Measurements from ENCODE around the gene ZNF710.

ZNF710 gene

GRCh38 chr15:90037511-90037860 lies 36.4 kb downstream of the ZNF710 start:
- Histone ChIP-seq H3K4me1 (ENCODE audit: insufficient read depth, low read length) (peaks cover 26% of the 10 kb centered on the region), H3K4me3 (ENCODE audit: low read depth in 1 of 2, low read length in 2 of 2) (no peak overlapping the region), H3K36me3 (ENCODE audit: insufficient read depth, low read length) (no peaks in the 10 kb centered on the region), H2AFZ (ENCODE audit: low read depth, low read length) (no peak overlapping the region), H3K27ac (ENCODE audit: low read length) (no peak overlapping the region), H3K9ac (ENCODE audit: low read depth, low read length) (no peak overlapping the region), H3K4me2 (ENCODE audit: insufficient read depth, low read length) (no peak overlapping the region), H3K79me2 (ENCODE audit: insufficient read depth, low read length) (peaks cover 36% of the 10 kb centered on the region), H3K27me3 (ENCODE audit: insufficient read depth, low read length, poor library complexity) (no peaks in the 10 kb centered on the region), H3K9me3 (ENCODE audit: insufficient read depth, low read length, severe bottlenecking) (no peaks in the 10 kb centered on the region), H4K20me1 (ENCODE audit: insufficient read depth, low read length) (peaks cover 27% of the 10 kb centered on the region)
- TF ChIP-seq EZH2 (IDR thresholded peaks at IDR 0.05; ENCODE audit: borderline replicate concordance, low read depth, low read length, severe bottlenecking) (no peak), CTCF (IDR thresholded peaks at IDR 0.05; ENCODE audit: borderline replicate concordance, extremely low read depth, low read length, poor library complexity, severe bottlenecking) (no peak)
- no peak for DNase-seq
- no peak for ATAC-seq (ENCODE audit: insufficient read depth, low read depth)

DNA sequence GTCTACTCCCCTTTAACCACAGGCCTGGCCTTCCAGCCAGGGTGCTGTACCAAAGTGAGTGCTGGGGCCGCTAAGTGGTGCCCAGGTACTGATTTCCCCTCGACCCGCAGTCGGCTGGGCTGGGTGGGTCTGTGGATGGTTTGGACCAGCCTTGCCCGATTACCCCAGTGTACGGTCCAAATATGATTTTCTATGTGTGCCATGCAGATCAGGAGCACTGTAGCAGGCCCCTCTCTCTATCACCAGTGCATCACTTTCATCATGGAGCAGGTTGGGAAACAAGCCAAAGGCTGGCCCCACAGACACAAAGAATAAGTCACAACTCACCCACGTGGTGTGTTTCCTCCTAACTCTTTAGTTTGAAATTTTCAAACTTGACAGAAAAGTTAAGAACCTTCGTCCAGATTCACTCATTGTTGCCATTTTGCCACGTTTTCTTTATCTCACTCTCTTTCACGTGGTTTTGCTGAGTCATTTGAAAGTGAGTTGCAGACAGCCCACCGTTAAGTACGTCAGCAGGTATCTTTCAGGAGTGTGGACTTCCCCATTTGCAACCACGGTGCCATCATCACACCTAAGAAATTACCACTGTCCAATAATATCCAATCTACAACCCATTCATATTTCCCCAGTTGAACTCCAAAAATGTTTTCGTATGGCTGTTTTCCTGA lies 37.0 kb downstream of the ZNF710 start:
- no peak for ATAC-seq (ENCODE audit: insufficient read depth, low read depth)
- no peaks in the 10 kb centered on the region for H3K36me3 ChIP-seq (ENCODE audit: insufficient read depth, low read length)
- no peak overlapping the region for H2AFZ ChIP-seq (ENCODE audit: low read depth, low read length)
- H3K4me3 ChIP-seq (ENCODE audit: low read depth in 1 of 2, low read length in 2 of 2): no peak overlapping the region
- H3K79me2 ChIP-seq (ENCODE audit: insufficient read depth, low read length): peaks cover 33% of the 10 kb centered on the region
- peaks cover 22% of the 10 kb centered on the region for H3K4me1 ChIP-seq (ENCODE audit: insufficient read depth, low read length)
- H3K4me2 ChIP-seq (ENCODE audit: insufficient read depth, low read length): no peak overlapping the region
- DNase-seq: no peak
- H3K9me3 ChIP-seq (ENCODE audit: insufficient read depth, low read length, severe bottlenecking): no peaks in the 10 kb centered on the region
- no peak overlapping the region for H3K27ac ChIP-seq (ENCODE audit: low read length)
- no peak overlapping the region for H3K9ac ChIP-seq (ENCODE audit: low read depth, low read length)
- no peaks in the 10 kb centered on the region for H3K27me3 ChIP-seq (ENCODE audit: insufficient read depth, low read length, poor library complexity)
- H4K20me1 ChIP-seq (ENCODE audit: insufficient read depth, low read length): peaks cover 27% of the 10 kb centered on the region
- no peak for TF ChIP-seq EZH2 (IDR thresholded peaks at IDR 0.05; ENCODE audit: borderline replicate concordance, low read depth, low read length, severe bottlenecking)
- no peak for TF ChIP-seq CTCF (IDR thresholded peaks at IDR 0.05; ENCODE audit: borderline replicate concordance, extremely low read depth, low read length, poor library complexity, severe bottlenecking)

GRCh38 chr15:90038632-90039095 lies 37.5 kb downstream of the ZNF710 start:
- Histone ChIP-seq H3K4me1 (ENCODE audit: insufficient read depth, low read length) (peaks cover 16% of the 10 kb centered on the region), H3K9ac (ENCODE audit: low read depth, low read length) (no peak overlapping the region), H4K20me1 (ENCODE audit: insufficient read depth, low read length) (peaks cover 31% of the 10 kb centered on the region), H3K4me3 (ENCODE audit: low read depth in 1 of 2, low read length in 2 of 2) (no peak overlapping the region), H3K27ac (ENCODE audit: low read length) (no peak overlapping the region), H3K27me3 (ENCODE audit: insufficient read depth, low read length, poor library complexity) (no peaks in the 10 kb centered on the region), H3K36me3 (ENCODE audit: insufficient read depth, low read length) (no peaks in the 10 kb centered on the region), H3K4me2 (ENCODE audit: insufficient read depth, low read length) (no peak overlapping the region), H3K79me2 (ENCODE audit: insufficient read depth, low read length) (peaks cover 28% of the 10 kb centered on the region; the same call in 1 of the 2 replicates), H2AFZ (ENCODE audit: low read depth, low read length) (no peak overlapping the region), H3K9me3 (ENCODE audit: insufficient read depth, low read length, severe bottlenecking) (no peaks in the 10 kb centered on the region)
- no peak for ATAC-seq (ENCODE audit: insufficient read depth, low read depth)
- no peak for DNase-seq
- TF ChIP-seq EZH2 (IDR thresholded peaks at IDR 0.05; ENCODE audit: borderline replicate concordance, low read depth, low read length, severe bottlenecking) (no peak), CTCF (IDR thresholded peaks at IDR 0.05; ENCODE audit: borderline replicate concordance, extremely low read depth, low read length, poor library complexity, severe bottlenecking) (no peak)

Measured in DND-41 (cell line).